Sigmoid colon (tissue), 7 donors: ENCODE data around the gene LY6G6F. TPM values are rescaled to one million over a fixed set of nuclear protein-coding genes. Genes with fewer than 3 reads are reported as not detected.

Source experiments
- DNase-seq: peaks from one replicate; pipeline ENCODE4 v3.0.0-alpha.2; 2019
- H3K27ac ChIP-seq, 4 donors: fragments of 200-600 bp; sonication (generic); one replicate each; pipeline ENCODE4 v1.5.1; 2016 to 2019; ENCODE audit warnings: mild to moderate bottlenecking in 1 of 4
- H3K27me3 ChIP-seq, 3 donors: fragments of 200-600 bp; sonication (generic); one replicate each; pipeline ENCODE4 v1.5.1; 2019; ENCODE audit warnings: mild to moderate bottlenecking in 1 of 3
- H3K36me3 ChIP-seq, 4 donors: fragments of 200-600 bp; sonication (generic); one replicate each; pipeline ENCODE4 v1.5.1; 2016 to 2019
- H3K4me1 ChIP-seq, 4 donors: fragments of 200-600 bp; sonication (generic); one replicate each; pipeline ENCODE4 v1.5.1; 2017 to 2019
- H3K4me3 ChIP-seq, 4 donors: fragments of 200-600 bp; sonication (generic); one replicate each; pipeline ENCODE4 v1.5.1; 2017 to 2019; ENCODE audit warnings: mild to moderate bottlenecking in 2 of 4, moderate library complexity in 1 of 4
- H3K9me3 ChIP-seq, 4 donors: fragments of 200-600 bp in 3 of 4; sonication (generic) in 3 of 4; one replicate each; pipeline versions ENCODE4 v1.5.1 to v1.6.1; 2013 to 2019
- CTCF ChIP-seq, 4 experiments: fragments of 450-650 bp in 3 of 4; fragments of 200-600 bp in 1 of 4; IDR thresholded peaks; one replicate each; pipeline ENCODE4 v1.5.1; 2016 to 2019; ENCODE audit warnings: antibody characterized with exemption in 4 of 4, mild to moderate bottlenecking in 3 of 4, moderate library complexity in 2 of 4
- EP300 ChIP-seq, 4 donors: sonication (generic); formaldehyde crosslinking; IDR thresholded peaks; one replicate each; pipeline ENCODE4 v1.6.1; 2017; ENCODE audit warnings: antibody characterized with exemption in 4 of 4
- POLR2A ChIP-seq, 2 donors: fragments of 450-650 bp; IDR thresholded peaks; one replicate each; pipeline ENCODE4 v1.6.1; 2016; ENCODE audit warnings: antibody characterized with exemption in 2 of 2, mild to moderate bottlenecking in 2 of 2, moderate library complexity in 2 of 2
- POLR2AphosphoS5 ChIP-seq, 4 donors: sonication (generic); formaldehyde crosslinking; IDR thresholded peaks; one replicate each; pipeline ENCODE4 v1.6.1; 2017; ENCODE audit warnings: antibody characterized with exemption in 4 of 4
- WGBS, 2 donors: extraction: QIAGEN DNeasy Blood & Tissue Kit; methylation state at CpG; one replicate each; pipeline ENCODE4 v1.1.7; 2013; 5-methylcytosine and 5-hydroxymethylcytosine counted together
- intact Hi-C: fragments of 100-400 bp; cut with DNase I; formaldehyde crosslinking; loops from one replicate; pipeline ENCODE4 v1.15.1; 2023
- polyA plus RNA-seq, 3 donors: library from polyadenylated mRNA; stranded (reverse); fragments of 200-250 nt; gene quantifications; one replicate each; pipeline ENCODE4 v1.2.3, GENCODE V29; 2013
- total RNA-seq, 4 donors: library from RNA; depleted of rRNA; stranded (reverse); fragments of >200 nt; gene quantifications; one replicate each; pipeline ENCODE4 v1.1.0, GENCODE V29; 2016
- donor health status: healthy with polysubstance abuse.
- donor health status: Bipolar disorder and iron deficiency.
- donor health status: healthy.

Gene LY6G6F
- total and polyA plus RNA-seq, 7 donors: not detected

GRCh38 chr6:31721351-31722020 lies 14.8 kb downstream of the LY6G6F start, which contains the start of gene LY6G6C:
LY6G6C (minus strand) TSS chr6:31721746; CDS start chr6:31721679, 67 bp downstream.
- DNase-seq: no peak
- 84 to 91% methylated on average over 4 of the region's 4 CpGs for WGBS, 2 donors
- TF ChIP-seq EP300 (IDR thresholded peaks at IDR 0.05) (no peak), POLR2A (IDR thresholded peaks at IDR 0.05) (no peak), CTCF (IDR thresholded peaks at IDR 0.05) (no peak), POLR2AphosphoS5 (IDR thresholded peaks at IDR 0.05) (no peak)
- no peaks in the 10 kb centered on the region for H3K4me1 ChIP-seq
- no peaks in the 10 kb centered on the region for H3K27me3 ChIP-seq
- H3K4me3 ChIP-seq: no peak within 1 kb of the TSS
- intact Hi-C loops: no loop called here
- peaks cover 0 to 11% (median 4%) of the 10 kb centered on the region in 4 donors for H3K36me3 ChIP-seq
- H3K27ac ChIP-seq: no peak within 1 kb of the TSS
- no peaks in the 10 kb centered on the region for H3K9me3 ChIP-seq

GRCh38 chr6:31722173-31722572 lies 15.5 kb downstream of the LY6G6F start:
- Histone ChIP-seq H3K27me3 (no peaks in the 10 kb centered on the region), H3K36me3 (peaks cover 7 to 18% (median 10%) of the 10 kb centered on the region in 4 donors), H3K4me1 (no peaks in the 10 kb centered on the region), H3K4me3 (no peak overlapping the region), H3K27ac (no peak overlapping the region), H3K9me3 (no peaks in the 10 kb centered on the region)
- DNase-seq: no peak
- WGBS, 2 donors: 44 to 76% methylated on average over 3 of the region's 3 CpGs
- intact Hi-C loops: no loop called here
- TF ChIP-seq POLR2A (IDR thresholded peaks at IDR 0.05) (no peak), EP300 (IDR thresholded peaks at IDR 0.05) (no peak), CTCF (IDR thresholded peaks at IDR 0.05) (no peak)

- TF ChIP-seq CTCF (IDR thresholded peaks at IDR 0.05): no peak
- no peak for TF ChIP-seq EP300 (IDR thresholded peaks at IDR 0.05)
- no peak for TF ChIP-seq POLR2A (IDR thresholded peaks at IDR 0.05)
- no peak for TF ChIP-seq POLR2AphosphoS5 (IDR thresholded peaks at IDR 0.05)
- WGBS, 2 donors: 76 to 90% methylated on average over 46 of the region's 46 CpGs
- DNase-seq: no peak
- H3K9me3 ChIP-seq: no peaks in the 10 kb centered on the region
- H3K36me3 ChIP-seq: peaks cover 8 to 23% (median 15%) of the 10 kb centered on the region in 4 donors
- H3K4me3 ChIP-seq: no peak within 1 kb of the TSS
- H3K4me1 ChIP-seq: peaks cover 0 to 12% (median 8%) of the 10 kb centered on the region in 4 donors
- intact Hi-C loops: no loop called here
- no peaks in the 10 kb centered on the region for H3K27me3 ChIP-seq
- H3K27ac ChIP-seq: no peak within 1 kb of the TSS
Measured at GRCh38 chr6:31723245-31723979, 16.7 kb downstream of the LY6G6F start, which contains the start of gene MPIG6B. MPIG6B (plus strand) TSS chr6:31723373; CDS start chr6:31723384, 11 bp downstream.

- Histone ChIP-seq H3K36me3 (peaks cover 8 to 23% (median 15%) of the 10 kb centered on the region in 4 donors), H3K27me3 (no peaks in the 10 kb centered on the region), H3K4me1 (peaks cover 0 to 17% (median 14%) of the 10 kb centered on the region in 4 donors), H3K4me3 (no peak overlapping the region), H3K27ac (no peak overlapping the region), H3K9me3 (no peaks in the 10 kb centered on the region)
- no peak for TF ChIP-seq CTCF (IDR thresholded peaks at IDR 0.05)
- TF ChIP-seq POLR2A (IDR thresholded peaks at IDR 0.05): no peak
- no peak for TF ChIP-seq POLR2AphosphoS5 (IDR thresholded peaks at IDR 0.05)
- TF ChIP-seq EP300 (IDR thresholded peaks at IDR 0.05): no peak
- no peak for DNase-seq
- WGBS, 2 donors: 93% methylated on average over 25 of the region's 25 CpGs
- intact Hi-C loops: no loop called here
Measured at GRCh38 chr6:31723980-31724691, 17.5 kb downstream of the LY6G6F start.
